Effector memory CD8-positive, alpha-beta T cell (primary cell): ENCODE results near the gene FBXW12.

Source experiments
- ATAC-seq: fragments of 150-1000 bp; cut with Tn5 transposase; replicated peaks from 2 replicates; pipeline ENCODE4 v1.10.0; 2021; ENCODE audit warnings: mild to moderate bottlenecking, moderate library complexity
- DNase-seq, 3 experiments: peaks; one replicate each; pipeline ENCODE4 v3.0.0; 2021
- H3K27ac Mint-ChIP-seq, 2 donors: one replicate each; pipeline ENCODE4 v1.8.0; 2022; ENCODE audit warnings: mild to moderate bottlenecking in 2 of 2, mixed read lengths in 2 of 2, moderate library complexity in 2 of 2
- H3K27me3 Mint-ChIP-seq, 2 donors: one replicate each; pipeline ENCODE4 v1.8.0; 2022; ENCODE audit warnings: mixed read lengths in 2 of 2
- H3K36me3 Mint-ChIP-seq: one replicate; pipeline ENCODE4 v1.8.0; 2022; ENCODE audit warnings: mild to moderate bottlenecking, moderate library complexity, mixed read lengths; ENCODE audit not compliant: insufficient read depth
- H3K4me1 Mint-ChIP-seq, 2 donors: one replicate each; pipeline ENCODE4 v1.8.0; 2022; ENCODE audit warnings: low read depth in 2 of 2, mixed read lengths in 2 of 2
- H3K4me3 Mint-ChIP-seq, 2 donors: one replicate each; pipeline ENCODE4 v1.8.0; 2022; ENCODE audit warnings: mild to moderate bottlenecking in 2 of 2, mixed read lengths in 2 of 2, moderate library complexity in 2 of 2
- H3K9me3 Mint-ChIP-seq, 2 donors: one replicate each; pipeline ENCODE4 v1.8.0; 2022; ENCODE audit warnings: mixed read lengths in 2 of 2

Gene FBXW12

GRCh38 chr3:48416091-48416505 is 44.1 kb downstream of the FBXW12 start:
- Mint-ChIP-seq H3K27ac (no peak overlapping the region), H3K27me3 (no peaks in the 10 kb centered on the region), H3K36me3 (peaks cover 3% of the 10 kb centered on the region), H3K4me3 (no peak overlapping the region), H3K4me1 (no peaks in the 10 kb centered on the region), H3K9me3 (no peaks in the 10 kb centered on the region)
- no peak for ATAC-seq
- no peak for DNase-seq

DNA sequence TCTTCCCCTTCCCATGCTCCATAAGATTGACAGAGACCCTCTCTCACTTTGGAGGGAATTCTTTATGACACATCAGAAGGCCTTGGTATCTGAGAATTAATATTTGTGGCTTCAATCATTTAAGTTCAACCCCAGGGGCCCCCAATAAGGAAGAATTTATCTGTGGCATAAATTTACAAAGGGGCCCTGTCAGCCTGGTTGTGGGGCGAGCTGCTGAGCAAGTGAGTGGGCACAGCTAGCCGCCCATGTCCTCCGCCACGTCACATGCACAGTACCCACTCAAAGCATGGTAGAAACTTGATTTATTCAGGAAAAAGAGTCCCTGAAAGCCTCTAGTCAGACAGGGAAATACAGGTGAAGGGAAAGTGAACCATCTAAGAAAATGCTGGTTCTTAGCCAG is 44.5 kb downstream of the FBXW12 start:
- no peak overlapping the region for H3K4me3 Mint-ChIP-seq
- DNase-seq (no peak), ATAC-seq (no peak)
- H3K4me1 Mint-ChIP-seq = no peaks in the 10 kb centered on the region
- H3K36me3 Mint-ChIP-seq = peaks cover 3% of the 10 kb centered on the region
- H3K27me3 Mint-ChIP-seq = no peaks in the 10 kb centered on the region
- H3K9me3 Mint-ChIP-seq = no peaks in the 10 kb centered on the region
- no peak overlapping the region for H3K27ac Mint-ChIP-seq

DNA sequence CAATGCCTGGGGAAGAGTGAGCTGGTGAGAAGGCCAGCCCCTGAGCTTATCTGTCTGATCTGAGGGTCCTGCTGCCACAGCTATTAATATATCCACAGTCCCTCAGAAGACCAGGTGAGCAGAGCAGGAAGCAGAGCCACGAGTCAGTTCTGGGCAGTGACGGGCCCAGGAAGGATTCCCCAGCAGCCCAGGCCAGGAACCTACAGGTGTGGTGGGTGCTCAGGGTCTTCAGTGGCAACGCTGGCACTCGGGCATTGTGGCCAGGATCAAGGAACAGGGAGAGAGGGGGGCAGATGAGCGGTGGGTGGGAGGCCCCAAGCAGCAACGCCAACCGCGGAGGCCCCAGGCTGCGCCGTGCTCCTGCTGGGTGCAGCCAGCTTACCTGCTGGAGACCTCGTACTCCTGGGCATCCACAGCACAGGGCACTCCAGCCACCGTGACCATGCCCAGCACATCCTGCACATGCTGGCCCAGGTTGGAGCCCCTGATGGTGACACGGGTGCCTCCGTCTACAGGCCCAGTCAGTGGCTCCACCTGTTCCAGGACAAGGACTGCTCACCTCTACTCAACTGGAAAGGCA is 45.6 kb downstream of the FBXW12 start:
- no peaks in the 10 kb centered on the region for H3K27me3 Mint-ChIP-seq
- DNase-seq = no peak
- no peak for ATAC-seq
- H3K27ac Mint-ChIP-seq = no peak overlapping the region
- peaks cover 3% of the 10 kb centered on the region for H3K36me3 Mint-ChIP-seq
- H3K9me3 Mint-ChIP-seq = no peaks in the 10 kb centered on the region
- H3K4me3 Mint-ChIP-seq = no peak overlapping the region
- H3K4me1 Mint-ChIP-seq = no peaks in the 10 kb centered on the region

DNA sequence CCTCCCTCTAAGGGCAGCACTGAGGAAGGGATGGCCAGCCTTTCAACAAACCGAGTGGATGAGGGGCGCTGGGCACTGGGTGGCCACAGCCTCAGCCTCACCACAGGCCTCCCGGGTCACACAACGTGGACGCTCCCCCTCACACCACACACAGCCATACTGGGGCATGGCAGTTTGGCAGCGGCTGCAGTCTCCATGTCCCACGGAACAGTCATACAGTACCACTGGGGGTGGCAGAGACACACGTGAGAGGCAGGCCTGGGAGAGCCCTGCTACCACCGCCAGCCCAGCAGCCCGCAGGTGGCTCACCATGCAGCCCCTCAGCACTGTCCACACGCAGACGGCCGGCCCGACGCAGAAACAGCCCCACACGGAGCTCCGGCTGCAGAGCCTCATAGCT is 46.1 kb downstream of the FBXW12 start:
- Mint-ChIP-seq H3K36me3 (peaks cover 3% of the 10 kb centered on the region), H3K4me1 (no peaks in the 10 kb centered on the region), H3K27me3 (no peaks in the 10 kb centered on the region), H3K4me3 (no peak overlapping the region), H3K27ac (no peak overlapping the region), H3K9me3 (no peaks in the 10 kb centered on the region)
- DNase-seq (no peak), ATAC-seq (no peak)

DNA sequence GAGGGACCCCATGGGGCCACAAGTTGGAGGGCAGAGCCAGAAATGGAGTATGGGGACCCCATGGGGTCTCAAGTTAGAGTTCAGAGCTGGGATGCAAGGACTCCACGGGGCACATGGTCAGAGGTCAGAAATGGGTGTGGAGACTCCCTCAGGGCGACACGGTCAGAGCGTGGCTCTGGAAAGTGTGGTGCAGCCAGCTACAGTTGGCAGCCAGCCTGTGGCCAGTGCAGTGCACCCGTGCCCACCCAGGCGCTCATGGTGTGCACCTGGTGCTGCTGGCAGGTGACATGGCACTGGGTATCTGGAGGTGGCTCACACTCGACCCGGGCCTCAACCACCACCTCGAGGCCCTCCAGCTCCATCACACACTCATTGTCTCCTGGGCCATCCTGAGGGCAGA is 46.6 kb downstream of the FBXW12 start:
- Mint-ChIP-seq H3K27ac (no peak overlapping the region), H3K27me3 (no peaks in the 10 kb centered on the region), H3K4me3 (no peak overlapping the region), H3K36me3 (peaks cover 3% of the 10 kb centered on the region), H3K9me3 (no peaks in the 10 kb centered on the region), H3K4me1 (no peaks in the 10 kb centered on the region)
- DNase-seq = no peak
- no peak for ATAC-seq

DNA sequence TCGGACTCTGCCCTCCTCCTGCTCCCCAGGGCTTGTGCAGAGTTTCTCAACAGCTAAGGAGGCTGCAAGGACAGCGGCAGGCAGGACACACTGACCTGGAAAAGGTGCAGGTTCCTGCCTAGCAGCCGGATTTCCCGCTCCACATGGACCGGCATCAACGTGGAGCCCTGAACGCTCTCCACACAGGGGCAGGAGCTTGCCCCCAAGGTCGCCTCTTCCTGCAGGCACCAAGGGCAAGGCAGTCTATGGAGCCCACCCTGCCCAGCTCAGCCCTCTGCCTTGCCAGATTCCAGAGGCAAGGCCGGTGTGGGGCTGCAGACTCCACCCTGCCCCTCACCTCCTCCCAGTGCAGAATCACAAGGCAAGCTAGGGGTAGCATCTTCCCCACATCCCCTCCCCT is 47.1 kb downstream of the FBXW12 start:
- H3K4me3 Mint-ChIP-seq = no peak overlapping the region
- no peak for ATAC-seq

DNA sequence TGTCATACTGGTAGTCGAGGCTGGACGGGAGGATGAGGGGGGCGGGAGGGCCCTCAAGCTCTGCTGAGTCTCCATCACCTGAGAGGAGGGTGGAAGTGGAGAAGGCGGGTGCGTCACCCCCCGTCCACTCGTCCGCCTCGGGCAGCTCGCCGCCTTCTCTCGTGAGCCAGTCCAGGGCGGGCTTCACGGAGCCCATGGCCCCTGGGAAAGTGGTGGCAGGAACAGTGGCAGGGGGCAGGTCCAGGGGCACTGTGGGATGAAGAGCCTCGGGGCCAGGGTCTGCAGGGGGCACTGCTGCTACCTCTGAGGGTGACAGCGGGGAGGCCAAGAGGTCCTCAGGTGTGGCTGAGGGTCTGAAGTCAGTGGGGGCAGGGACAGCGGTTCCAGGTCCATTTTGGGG is 47.6 kb downstream of the FBXW12 start:
- H3K27me3 Mint-ChIP-seq = no peaks in the 10 kb centered on the region
- DNase-seq (no peak), ATAC-seq (no peak)
- no peak overlapping the region for H3K4me3 Mint-ChIP-seq
- no peaks in the 10 kb centered on the region for H3K4me1 Mint-ChIP-seq
- H3K36me3 Mint-ChIP-seq = peaks cover 3% of the 10 kb centered on the region
- H3K9me3 Mint-ChIP-seq = no peaks in the 10 kb centered on the region
- H3K27ac Mint-ChIP-seq = no peak overlapping the region

More for the DNA sequence above, 47.1 kb downstream of the FBXW12 start:
- no peaks in the 10 kb centered on the region for H3K9me3 Mint-ChIP-seq
- peaks cover 3% of the 10 kb centered on the region for H3K36me3 Mint-ChIP-seq
- no peak for DNase-seq
- no peak overlapping the region for H3K27ac Mint-ChIP-seq
- no peaks in the 10 kb centered on the region for H3K4me1 Mint-ChIP-seq
- no peaks in the 10 kb centered on the region for H3K27me3 Mint-ChIP-seq

DNA sequence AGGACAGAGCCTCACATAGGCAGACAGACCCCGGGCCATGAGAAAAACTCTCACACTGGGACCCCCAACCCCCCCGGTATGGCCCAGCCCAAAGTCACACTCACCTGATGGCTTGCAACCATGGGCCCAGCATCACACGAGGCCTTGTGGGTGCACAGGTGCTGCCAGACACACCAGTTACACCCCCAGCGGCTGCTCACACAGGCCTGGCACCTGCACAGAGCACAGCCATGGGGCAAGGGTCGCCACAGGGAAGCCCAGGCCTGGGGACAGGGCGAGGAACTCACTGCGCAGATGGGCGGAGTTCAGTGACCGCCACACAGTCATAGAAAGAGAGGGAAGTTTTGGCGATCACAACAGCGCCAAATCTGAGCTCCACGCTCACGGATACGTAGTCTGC is 48.5 kb downstream of the FBXW12 start:
- H3K4me3 Mint-ChIP-seq = no peak overlapping the region
- no peaks in the 10 kb centered on the region for H3K9me3 Mint-ChIP-seq
- H3K27ac Mint-ChIP-seq = no peak overlapping the region
- H3K4me1 Mint-ChIP-seq = no peaks in the 10 kb centered on the region
- H3K36me3 Mint-ChIP-seq = peaks cover under 1% of the 10 kb centered on the region
- H3K27me3 Mint-ChIP-seq = no peaks in the 10 kb centered on the region
- ATAC-seq = no peak
- no peak for DNase-seq

GRCh38 chr3:48422272-48422671 is 50.3 kb downstream of the FBXW12 start:
- Mint-ChIP-seq H3K9me3 (no peaks in the 10 kb centered on the region), H3K4me3 (no peak overlapping the region), H3K4me1 (no peaks in the 10 kb centered on the region), H3K36me3 (no peaks in the 10 kb centered on the region), H3K27ac (peak overlapping the region in 1 of 2 donors; percentile 20), H3K27me3 (peaks cover 0 to 2% of the 10 kb centered on the region in 2 donors)
- ATAC-seq = no peak
- DNase-seq = no peak

- H3K27ac Mint-ChIP-seq = peak overlapping the region in 1 of 2 donors; percentile 36
Measured at GRCh38 chr3:48422681-48423080, 50.7 kb downstream of the FBXW12 start.

DNA sequence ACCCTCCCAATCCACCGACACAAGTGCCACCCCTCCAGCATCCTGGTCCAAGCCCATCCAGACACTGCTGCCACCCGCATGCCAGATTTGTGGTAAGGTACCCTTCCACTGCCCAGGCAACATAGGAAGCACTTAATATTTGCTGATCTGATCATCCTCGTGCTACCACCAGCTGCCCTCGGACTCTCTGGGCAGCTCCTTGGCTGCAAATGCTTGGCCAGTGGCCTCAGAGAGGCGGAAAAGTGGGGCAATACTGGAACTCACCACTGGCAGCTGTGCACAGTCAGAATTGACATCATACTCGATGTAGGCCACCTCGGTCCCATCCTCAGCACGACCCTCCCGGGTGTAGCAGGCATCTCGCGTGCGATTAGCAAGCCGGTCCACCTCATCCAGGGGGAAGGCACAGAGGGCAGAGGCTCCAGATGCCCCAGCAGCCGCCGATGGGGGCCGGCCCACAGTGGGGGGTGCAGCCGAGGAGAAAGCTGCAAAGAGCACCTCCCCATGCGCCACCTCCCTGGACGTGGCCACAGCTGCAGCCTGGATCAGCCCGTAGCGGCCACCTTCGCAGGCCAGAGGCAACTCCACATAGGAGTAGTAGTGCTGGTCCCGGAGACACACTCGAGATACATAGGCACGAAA is 51.3 kb downstream of the FBXW12 start:
- Mint-ChIP-seq H3K36me3 (no peaks in the 10 kb centered on the region), H3K27me3 (peaks cover 0 to 13% of the 10 kb centered on the region in 2 donors), H3K4me1 (peaks cover 3 to 4% of the 10 kb centered on the region in 2 donors), H3K9me3 (no peaks in the 10 kb centered on the region), H3K27ac (peak overlapping the region in 1 of 2 donors; percentile 36), H3K4me3 (no peak overlapping the region)
- ATAC-seq (no peak), DNase-seq (no peak)

More at GRCh38 chr3:48422681-48423080, 50.7 kb downstream of the FBXW12 start:
- no peak for DNase-seq
- no peaks in the 10 kb centered on the region for H3K36me3 Mint-ChIP-seq
- no peaks in the 10 kb centered on the region for H3K9me3 Mint-ChIP-seq
- no peak overlapping the region for H3K4me3 Mint-ChIP-seq
- peaks cover under 1 to 4% of the 10 kb centered on the region in 2 donors for H3K4me1 Mint-ChIP-seq
- peaks cover 0 to 6% of the 10 kb centered on the region in 2 donors for H3K27me3 Mint-ChIP-seq
- ATAC-seq = no peak

GRCh38 chr3:48423883-48424695 is 52.1 kb downstream of the FBXW12 start:
- no peak overlapping the region for H3K4me3 Mint-ChIP-seq
- peaks cover 0 to 13% of the 10 kb centered on the region in 2 donors for H3K27me3 Mint-ChIP-seq

GRCh38 chr3:48425281-48425812 is 53.3 kb downstream of the FBXW12 start:
- peaks cover 0 to 13% of the 10 kb centered on the region in 2 donors for H3K27me3 Mint-ChIP-seq
- ATAC-seq (no peak), DNase-seq (no peak)
- H3K9me3 Mint-ChIP-seq = no peaks in the 10 kb centered on the region
- H3K4me3 Mint-ChIP-seq = no peak overlapping the region
- peaks cover 6% of the 10 kb centered on the region for H3K36me3 Mint-ChIP-seq
- H3K27ac Mint-ChIP-seq = no peak overlapping the region
- H3K4me1 Mint-ChIP-seq = peaks cover 4 to 9% of the 10 kb centered on the region in 2 donors

More at GRCh38 chr3:48423883-48424695, 52.1 kb downstream of the FBXW12 start:
- Mint-ChIP-seq H3K9me3 (no peaks in the 10 kb centered on the region), H3K4me1 (peaks cover 3 to 4% of the 10 kb centered on the region in 2 donors), H3K27ac (no peak overlapping the region), H3K36me3 (no peaks in the 10 kb centered on the region)
- DNase-seq (no peak), ATAC-seq (no peak)
